Tibial nerve (tissue), 3 donors: Measurements from ENCODE around the gene PARP15.

ENCODE experiments used
- EP300 ChIP-seq, 2 donors: sonication (generic); formaldehyde crosslinking; IDR thresholded peaks; one replicate each; pipeline ENCODE4 v1.6.1; 2017; ENCODE audit warnings: antibody characterized with exemption in 2 of 2, mild to moderate bottlenecking in 1 of 2
- POLR2A ChIP-seq, 2 donors: fragments of 450-650 bp; IDR thresholded peaks; one replicate each; pipeline ENCODE4 v1.6.1; 2017; ENCODE audit warnings: antibody characterized with exemption in 2 of 2, mild to moderate bottlenecking in 2 of 2, moderate library complexity in 2 of 2

DNA sequence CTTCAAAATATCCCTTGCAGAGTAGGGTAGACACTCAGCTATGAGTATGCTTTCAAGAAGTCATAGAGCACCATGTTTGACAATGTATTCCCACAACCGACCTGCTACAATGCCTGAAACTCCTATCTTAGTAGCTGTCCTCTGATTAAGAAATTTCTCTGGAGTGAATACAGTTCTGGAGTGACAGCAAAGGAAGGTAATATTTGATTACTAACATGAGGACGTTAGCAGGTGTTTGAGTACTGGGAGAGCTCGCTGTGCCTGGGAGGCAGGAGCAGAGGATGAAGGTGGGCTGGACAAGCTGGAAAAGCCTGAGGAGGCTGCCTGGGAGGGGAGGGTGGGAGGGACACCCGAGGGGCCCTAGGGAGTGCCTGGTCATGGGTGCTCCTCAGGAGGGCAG, 42.9 kb downstream of the PARP15 start:
- no peak for TF ChIP-seq EP300 (IDR thresholded peaks at IDR 0.05)
- no peak for TF ChIP-seq POLR2A (IDR thresholded peaks at IDR 0.05)
